GM10266 (cell line): Measurements from ENCODE around the gene SPIRE2.
"Not testable (repeated sequence)": the region's sequence is repeated elsewhere in the genome, so short reads cannot be mapped to it uniquely, and the experiment has no call there.

Experiments
- DNase-seq: peaks from one replicate; pipeline ENCODE4 v3.0.0; 2012; ENCODE audit errors: extremely low spot score
- TF ChIP-seq, protein P1 (sequence below): IDR thresholded peaks from 2 replicates; pipeline ENCODE4 v1.5.1; 2012; ENCODE audit warnings: mild to moderate bottlenecking, low read depth; ENCODE audit not compliant: control insufficient read depth, insufficient read depth; ENCODE audit errors: missing control alignments

Gene SPIRE2

DNA sequence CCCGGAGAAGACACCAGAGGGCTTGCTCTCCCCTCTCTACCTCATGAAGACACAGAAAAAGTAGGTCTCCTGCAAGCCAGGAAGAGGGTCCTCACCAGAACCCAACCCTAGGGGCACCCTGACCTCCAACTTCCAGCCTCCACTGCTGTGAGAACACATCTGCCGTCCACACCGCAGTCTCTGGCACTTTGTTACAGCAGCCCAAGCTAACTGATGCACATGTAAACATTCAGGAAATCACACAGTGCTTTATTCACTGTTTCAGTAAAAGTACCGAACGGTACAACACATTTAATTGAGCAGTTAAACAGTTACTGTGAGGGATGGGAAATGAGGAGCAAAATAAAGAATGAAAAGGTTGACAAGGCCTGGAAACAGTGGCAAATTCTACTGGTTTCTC is 30.1 kb upstream of the SPIRE2 start:
- TF ChIP-seq, protein P1, sequence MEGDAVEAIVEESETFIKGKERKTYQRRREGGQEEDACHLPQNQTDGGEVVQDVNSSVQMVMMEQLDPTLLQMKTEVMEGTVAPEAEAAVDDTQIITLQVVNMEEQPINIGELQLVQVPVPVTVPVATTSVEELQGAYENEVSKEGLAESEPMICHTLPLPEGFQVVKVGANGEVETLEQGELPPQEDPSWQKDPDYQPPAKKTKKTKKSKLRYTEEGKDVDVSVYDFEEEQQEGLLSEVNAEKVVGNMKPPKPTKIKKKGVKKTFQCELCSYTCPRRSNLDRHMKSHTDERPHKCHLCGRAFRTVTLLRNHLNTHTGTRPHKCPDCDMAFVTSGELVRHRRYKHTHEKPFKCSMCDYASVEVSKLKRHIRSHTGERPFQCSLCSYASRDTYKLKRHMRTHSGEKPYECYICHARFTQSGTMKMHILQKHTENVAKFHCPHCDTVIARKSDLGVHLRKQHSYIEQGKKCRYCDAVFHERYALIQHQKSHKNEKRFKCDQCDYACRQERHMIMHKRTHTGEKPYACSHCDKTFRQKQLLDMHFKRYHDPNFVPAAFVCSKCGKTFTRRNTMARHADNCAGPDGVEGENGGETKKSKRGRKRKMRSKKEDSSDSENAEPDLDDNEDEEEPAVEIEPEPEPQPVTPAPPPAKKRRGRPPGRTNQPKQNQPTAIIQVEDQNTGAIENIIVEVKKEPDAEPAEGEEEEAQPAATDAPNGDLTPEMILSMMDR, result no peak
- no peak for DNase-seq

DNA sequence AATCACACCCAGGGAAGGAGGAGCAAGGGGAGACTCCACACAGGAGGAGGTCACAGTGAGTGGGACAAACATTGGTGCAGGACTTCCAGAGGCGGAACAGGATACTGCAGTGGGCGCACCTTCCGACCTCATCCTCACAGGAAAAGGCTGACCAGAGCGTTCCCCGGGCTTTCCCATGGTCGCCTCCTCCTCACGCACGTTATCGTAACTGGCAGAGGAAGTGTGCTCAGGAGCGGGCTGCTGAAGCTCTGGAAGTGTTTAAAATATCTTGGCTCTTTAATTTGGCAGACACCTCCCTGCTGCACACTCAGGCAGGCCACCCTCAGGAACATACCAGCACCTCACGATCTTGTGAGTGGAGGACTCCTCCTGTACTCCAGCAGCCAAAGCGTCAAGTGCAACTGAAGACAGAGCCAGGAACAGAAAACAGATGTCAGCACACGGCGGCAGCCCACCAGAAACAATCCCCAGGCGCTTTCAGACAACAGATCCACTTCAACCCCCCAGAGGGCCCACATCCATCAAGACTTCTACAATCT is 29.4 kb upstream of the SPIRE2 start:
- TF ChIP-seq, protein P1, result no peak

DNA sequence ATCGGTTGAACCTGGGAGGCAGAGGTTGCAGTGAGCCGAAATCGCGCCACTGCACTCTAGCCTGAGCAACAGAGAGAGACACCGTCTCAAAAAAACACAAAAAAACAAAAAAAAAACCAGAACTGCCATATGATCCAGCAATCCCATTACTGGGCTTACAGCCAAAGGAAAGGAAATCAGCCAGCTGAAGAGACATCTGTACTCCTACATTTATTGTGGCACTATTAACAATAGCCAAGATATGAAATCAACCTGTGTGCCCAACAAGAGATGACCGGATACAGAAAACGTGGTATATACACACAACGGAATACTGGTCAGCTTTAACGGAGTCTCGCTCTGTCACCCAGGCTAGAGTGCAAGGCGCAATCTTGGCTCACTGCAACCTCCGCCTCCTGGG is 26.5 kb upstream of the SPIRE2 start:
- TF ChIP-seq, protein P1, result no peak
- DNase-seq, result no peak

More for the DNA sequence above, 29.4 kb upstream of the SPIRE2 start:
- DNase-seq, result no peak

DNA sequence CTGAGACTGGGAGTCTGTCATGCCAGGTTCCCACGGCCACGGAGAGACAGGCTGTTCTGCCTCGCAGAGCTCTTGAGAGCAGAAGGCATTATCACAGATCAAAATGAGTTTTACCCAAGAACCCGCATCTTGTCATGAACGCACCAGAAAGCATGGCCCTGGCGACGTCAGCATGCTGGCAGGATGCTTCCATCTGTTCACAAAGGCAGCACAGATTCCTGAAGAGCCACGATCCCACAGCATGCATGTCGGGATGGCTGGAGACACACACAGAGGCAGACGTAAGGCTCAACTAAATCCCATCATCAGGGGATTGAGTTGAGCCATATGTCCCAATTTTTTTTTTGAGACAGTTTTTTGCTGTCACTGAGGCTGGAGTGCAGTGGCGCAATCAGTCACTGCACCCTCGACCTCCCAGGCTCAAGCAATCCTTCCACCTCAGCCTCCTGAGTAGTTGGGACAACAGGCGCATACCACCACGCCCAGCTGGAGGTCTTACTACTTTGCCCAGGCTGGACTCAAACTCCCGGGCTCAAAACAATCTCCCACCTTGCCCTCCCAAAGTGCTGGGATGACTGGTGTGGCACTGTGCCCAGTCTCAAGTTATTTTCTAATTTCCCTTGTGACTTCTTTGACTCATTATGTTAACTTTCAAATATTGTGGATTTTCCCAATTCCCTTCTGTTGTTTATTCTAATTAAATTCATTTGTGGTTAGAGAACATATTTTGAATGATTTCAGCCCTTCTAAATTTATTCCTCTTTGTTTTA is 23.0 kb upstream of the SPIRE2 start:
- TF ChIP-seq, protein P1, result no peak
- no peak for DNase-seq

DNA sequence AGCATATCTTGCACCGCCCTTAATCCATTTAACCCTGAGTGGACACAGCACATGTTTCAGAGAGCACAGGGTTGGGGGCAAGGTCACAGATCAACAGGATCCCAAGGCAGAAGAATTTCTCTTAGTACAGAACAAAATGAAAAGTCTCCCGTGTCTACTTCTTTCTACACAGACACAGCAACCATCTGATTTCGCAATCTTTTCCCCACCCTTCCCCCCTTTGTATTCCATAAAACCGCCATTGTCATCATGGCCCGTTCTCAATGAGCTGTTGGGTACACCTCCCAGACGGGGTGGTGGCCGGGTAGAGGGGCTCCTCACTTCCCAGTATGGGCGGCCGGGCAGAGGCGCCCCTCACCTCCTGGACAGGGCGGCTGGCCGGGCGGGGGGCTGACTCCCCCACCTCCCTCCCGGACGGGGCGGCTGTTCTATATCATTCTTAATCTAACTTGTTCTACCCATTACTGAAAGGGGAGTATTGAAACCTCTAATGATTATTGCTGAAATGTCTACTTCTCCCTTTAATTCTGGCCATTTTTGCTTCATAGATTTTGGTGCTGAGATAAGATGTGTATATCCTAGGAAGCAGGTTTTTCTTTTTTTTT is 21.6 kb upstream of the SPIRE2 start:
- not testable (repeated sequence) for DNase-seq

DNA sequence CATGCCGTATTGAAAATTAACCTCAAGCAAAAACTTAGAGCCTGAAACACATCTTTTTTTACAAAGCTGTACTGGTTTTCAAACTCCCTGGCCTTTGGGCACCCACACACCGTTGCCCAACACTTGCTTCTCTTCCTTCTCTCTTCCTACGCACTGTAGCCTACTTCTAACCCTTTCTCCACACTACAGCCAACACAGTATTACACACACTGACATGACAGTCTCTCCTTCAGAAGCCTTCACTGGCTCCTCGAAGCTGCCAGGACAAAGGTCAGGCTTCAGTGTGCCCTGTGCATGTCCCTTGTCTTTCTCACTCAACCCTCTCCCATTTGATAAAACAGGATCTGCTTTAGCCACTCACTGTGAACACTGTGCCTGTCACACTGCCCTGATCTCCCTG is 19.8 kb upstream of the SPIRE2 start:
- TF ChIP-seq, protein P1, result no peak

DNA sequence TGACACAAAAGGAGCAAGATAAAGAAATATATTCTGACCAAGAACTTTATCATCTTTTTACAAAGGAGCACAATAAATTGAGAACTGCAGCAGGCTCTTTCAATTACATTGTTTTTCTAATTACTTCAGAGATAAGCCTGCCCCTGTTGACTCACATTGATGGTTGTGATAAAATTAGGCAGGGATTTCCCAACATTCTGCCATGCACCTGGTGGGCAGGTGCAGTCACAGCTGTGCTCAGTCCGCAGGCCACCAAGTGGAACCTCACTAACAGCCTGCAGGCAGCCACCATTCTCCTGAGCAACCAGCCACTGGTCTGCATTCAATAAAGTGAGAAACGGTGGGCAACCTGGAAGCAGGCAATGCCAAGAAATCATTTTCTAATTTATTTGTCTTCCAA is 17.0 kb upstream of the SPIRE2 start:
- no peak for DNase-seq

More for the DNA sequence above, 19.8 kb upstream of the SPIRE2 start:
- no peak for DNase-seq

More for the DNA sequence above, 17.0 kb upstream of the SPIRE2 start:
- TF ChIP-seq, protein P1, result no peak
